ENCODE results near the gene MIPEP.

MIPEP gene

DNA sequence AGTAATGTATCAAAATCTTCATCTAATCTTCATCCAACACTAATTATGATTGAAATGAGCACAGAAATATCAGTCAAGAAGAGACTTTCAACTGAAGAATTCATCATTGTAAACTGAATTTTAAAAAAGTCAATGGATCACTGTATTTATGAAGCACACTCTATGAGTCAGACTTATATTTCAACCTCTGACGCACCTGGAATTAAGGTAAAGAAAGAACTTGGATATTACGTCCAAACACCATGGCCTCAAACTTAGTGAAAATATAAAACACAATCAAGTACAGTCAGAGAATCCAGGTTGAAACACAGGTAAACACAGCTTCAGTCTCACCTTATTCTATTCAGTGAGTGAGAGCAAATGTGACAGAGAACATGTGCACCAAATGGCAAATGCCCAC is 39.5 kb downstream of the MIPEP start:
- DNase-seq = no peak

- no peak for DNase-seq
Measured at GRCh38 chr13:23848646-23849141, 40.5 kb downstream of the MIPEP start.

- no peak for DNase-seq
Measured at GRCh38 chr13:23848019-23848418, 41.2 kb downstream of the MIPEP start.

DNA sequence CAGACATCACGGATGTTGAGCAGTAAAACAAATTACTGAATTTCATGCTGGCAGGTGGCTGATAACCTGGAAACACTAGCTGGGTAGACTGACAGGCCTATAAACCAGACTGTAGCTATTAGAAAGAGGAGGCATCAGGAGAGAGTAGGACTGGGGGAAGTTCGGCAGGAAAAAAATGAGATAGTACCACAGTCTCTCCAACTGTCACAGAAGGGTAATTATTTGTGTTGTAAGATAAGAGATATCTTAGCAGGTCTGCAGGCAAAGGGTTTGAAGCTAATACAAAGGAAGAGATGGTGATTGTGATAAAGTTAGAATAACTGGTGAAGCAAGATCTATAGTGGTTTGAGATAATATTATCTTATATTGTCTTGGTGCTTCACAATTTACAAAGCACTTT is 41.7 kb downstream of the MIPEP start:
- DNase-seq = peak; percentile 19

DNA sequence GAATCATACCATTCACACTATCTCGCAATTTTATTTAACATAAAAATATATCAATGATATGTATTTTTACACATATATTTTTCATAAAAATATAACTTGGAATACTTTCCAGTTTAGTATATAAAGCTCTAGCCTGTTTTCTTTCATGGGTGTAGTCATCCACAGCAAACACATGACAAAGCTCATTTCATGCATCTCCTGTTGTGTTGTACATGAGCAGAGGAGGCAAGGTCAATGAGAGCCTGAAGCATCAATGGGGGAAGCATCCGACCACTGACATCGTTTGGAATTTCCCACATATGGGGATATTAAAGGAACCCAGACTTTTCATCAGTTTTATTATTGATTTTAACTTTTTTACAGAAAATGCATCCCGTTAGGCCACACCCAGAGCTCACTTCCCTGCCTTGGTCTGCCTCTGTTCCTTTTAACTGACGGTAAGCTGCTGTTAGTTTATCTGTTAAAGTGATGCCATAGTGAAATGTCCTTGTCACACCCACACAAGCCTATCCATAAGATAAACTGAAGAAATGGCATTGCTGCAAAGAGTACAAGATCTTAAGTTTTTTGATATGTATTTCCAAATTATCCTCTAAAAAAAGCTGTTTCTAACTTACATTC is 44.0 kb downstream of the MIPEP start:
- no peak for DNase-seq

DNA sequence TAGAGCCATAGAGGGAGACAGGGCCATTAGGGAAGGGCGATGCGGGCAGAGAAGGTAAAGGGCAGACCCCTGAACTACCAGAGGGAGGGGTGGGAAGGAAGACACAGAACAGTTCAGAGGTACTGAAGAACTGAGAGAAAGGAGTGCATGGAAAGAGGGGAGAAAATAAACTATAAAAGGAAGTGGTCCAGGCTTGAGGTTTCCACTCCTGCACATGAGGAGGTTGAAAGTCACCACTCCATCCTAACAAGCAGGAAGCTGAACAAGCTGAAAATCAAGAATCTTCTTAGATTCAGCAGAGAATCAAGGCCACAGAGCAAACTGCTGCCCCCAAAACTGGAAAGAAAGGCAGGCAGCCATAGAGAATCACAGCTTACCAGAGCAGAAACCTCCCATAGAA is 45.1 kb downstream of the MIPEP start:
- DNase-seq = no peak

DNA sequence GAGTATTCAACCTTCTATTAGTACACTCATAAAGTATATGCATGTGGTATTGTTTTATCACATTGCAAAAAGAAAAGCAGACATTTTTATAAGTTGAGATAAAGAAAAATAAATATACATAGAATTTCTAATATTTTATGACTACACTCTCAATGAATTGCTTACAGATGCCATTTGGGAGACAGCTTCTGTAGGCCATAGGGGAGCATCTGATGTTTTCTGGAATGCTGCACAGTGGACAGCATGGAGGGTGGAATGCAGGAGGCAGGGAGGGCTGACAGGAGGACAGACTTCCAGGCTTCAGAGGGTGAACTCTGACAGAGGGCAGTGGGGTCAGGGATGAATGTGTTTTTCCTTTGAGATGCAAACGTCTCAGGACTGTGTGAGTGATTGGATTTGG is 45.8 kb downstream of the MIPEP start:
- DNase-seq = no peak

DNA sequence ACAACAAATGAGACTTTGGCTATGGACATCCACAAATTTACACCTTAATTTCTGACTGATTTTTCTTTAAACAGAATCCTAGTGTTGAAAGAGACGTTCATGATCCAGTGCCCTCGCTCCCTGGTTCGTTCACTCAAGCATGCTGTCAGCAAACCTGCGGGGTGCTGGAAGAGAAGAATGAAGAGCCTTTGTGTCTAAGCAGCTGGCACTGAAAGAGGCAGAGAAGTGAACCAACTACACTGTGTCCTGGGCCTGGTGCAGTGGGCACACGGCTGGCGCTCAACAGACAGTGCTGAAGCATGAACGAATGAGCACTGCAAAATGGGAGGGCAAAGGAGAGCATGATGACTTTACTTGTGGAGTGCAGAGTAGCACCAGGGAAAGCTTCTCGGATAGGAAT is 46.8 kb downstream of the MIPEP start:
- no peak for DNase-seq

DNA sequence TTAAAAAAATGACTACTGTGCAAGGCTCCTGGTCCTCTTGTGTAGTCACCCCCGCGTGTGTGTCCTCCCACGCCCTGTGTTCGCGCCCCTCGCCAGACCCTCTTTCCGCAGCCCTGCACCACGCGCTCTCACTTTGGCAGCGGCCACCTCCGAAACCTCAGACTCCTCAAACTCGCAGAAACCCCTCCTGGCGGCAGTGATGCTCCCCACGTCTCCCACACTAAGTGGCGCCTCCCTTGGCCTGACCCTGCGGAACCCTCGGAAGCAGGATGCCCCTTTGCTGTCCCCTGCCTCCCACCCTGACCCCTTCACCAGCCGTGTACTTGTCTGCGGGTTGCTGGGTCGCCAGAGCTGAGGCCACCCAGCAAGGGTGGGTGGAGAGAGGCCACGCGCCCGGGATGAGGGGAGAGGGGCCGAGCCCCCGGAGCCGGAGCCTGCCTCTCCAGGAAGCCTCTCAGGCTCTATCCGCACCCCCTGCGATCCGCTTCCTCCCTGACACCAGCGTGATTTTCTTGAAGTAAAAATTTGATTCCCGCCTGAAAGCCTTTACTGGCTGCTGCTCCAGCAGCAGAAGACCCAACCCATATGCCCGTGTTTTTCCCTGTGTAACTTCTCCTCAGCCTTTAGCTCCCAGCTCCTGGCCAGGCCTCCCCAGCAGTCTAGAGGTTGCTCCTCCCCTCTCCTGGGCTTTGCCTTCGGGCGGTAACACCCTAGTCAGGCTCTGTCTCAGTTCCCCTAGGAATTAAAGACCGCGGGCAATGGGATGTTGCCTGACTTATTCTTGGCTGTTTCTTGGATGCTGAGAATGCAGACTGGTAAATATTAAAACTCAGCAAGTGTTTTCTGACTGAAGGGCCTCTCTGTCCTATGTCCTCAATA is 55.2 kb downstream of the MIPEP start:
- DNase-seq = no peak

DNA sequence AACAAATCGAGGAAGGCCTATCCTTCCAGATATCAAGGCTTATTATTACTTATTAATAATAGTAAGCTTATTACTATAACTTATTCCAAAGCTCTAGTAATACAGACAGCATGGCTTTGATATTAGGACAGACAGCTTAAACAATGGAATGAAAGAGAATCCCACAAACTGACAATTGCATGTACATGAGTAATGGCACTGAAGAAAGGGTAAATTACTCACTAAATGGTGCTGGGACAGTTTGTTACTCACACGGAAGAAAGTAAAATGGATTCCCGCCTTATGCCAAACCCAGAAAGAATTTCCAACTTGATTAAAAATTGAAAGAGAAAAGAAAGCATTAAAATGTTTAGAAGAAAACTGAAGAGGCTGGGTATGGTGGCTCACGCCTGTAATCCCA is 60.3 kb downstream of the MIPEP start:
- no peak for DNase-seq

DNA sequence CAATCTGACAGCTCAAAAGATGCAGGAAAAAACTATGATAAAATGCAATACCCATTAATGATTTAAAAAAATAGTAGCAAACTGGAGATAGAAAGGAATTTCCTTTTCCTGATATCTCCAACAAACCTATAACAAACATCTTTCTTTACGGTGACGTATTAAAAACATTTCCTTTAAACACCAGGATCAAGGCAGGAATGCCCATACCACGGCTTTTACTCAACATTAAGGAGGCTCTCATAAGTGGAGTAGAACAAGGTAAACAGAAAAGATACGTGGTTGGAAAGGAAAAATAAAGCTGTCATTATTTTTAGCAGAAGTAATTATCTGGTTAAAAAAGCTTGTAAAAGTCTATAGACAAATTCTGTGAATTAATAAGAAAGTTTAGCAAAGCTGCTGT is 61.1 kb downstream of the MIPEP start:
- no peak for DNase-seq

GRCh38 chr13:23825179-23825578 is 64.0 kb downstream of the MIPEP start:
- no peak for DNase-seq

GRCh38 chr13:23824371-23824770 is 64.8 kb downstream of the MIPEP start:
- no peak for DNase-seq

DNA sequence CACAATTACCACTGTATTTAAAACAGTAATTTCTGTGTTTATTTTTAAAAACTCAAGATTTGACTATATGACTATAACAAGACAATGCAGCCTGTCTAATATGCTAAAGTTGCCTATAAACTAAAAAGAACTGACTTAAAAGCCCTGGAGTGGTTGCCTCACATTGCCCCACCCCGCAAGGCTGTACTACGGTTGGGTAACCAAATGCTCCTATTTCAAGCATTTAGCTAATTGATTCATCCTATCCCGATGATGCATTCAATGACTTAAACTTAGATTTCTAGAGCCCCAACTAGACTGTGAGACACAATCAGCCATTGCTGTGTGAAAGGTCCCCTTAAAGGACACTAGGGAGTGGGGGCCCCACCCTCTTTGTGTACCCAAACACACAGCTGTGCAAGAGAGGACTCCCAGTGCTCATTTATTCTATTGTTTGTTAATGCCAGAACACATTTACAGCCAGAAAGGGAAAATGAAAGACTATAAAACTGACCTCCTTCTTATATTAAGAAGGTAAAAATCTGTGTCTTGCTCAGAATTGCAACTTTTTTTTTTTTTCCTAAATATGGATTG is 66.9 kb downstream of the MIPEP start:
- DNase-seq = no peak

DNA sequence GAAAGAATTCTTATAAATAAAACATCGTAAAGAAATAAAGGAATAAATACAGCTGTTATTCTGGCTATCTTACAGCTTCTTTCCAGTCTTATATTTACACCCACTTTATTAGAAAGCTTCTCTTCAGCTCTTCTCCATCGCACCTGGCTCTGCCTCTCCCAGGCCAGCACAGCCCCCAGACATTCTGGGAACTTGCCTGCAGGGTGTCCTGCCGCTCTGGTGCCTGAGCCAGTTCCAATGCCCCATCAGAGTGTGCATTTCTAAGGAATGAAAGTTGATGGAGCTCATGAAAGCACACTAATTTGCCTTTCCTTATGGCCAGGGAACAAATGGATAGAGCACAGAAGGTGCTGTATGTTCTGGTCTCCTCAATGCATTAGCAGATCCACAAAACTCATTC is 68.7 kb downstream of the MIPEP start:
- DNase-seq = no peak

GRCh38 chr13:23817830-23818229 is 71.4 kb downstream of the MIPEP start:
- no peak for DNase-seq

- DNase-seq = no peak
Measured at GRCh38 chr13:23817136-23817535, 72.1 kb downstream of the MIPEP start.

DNA sequence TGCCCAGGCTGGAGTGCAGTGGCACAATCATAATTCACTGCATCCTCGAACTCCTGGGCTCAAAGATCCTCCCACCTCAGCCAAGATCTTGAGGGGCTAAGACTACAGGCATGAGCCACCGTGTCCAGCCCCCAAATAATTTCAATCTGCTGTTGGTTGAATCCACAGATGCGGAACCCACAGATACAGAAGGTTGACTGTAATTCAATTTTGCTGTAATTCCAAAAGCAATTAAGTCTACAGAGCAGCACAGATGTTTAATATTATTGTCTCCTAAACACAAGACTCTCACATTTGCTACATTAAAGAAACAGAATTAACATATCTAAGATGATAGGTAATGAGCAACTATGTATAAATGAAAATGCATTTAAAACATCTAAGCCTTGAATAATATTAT is 75.6 kb downstream of the MIPEP start:
- DNase-seq = no peak

DNA sequence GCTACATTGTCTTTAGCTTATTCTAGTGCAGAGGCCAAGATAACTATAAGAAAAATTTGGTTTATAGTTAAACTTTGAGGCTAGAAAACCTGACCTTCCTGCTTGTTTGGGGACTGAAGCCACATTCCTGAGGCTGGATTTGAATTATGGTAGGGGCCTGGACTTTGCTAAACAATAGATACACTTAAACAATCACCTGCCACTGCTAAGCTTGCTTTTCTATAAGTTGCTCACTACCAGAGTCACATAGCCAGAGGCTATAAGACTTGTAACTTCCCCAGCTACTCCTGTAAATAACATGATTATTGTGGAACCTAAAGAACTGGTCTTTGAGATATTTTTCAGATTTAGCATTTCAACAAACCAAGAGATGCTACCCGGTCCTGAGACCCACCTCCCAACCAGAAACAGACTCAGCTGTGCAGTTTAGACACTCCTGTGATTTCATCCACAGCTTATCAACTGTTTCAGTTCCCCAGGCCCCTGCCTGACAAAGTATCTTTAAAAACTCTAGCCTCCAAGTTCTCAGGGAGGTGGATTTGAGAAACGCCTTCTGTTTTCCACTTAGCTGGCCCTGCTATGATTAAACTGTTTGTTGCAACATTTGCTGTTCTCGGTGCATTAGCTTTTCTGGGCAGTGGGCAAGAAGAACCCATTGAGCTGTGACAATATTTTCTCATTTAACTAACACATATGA is 77.7 kb downstream of the MIPEP start:
- no peak for DNase-seq

DNA sequence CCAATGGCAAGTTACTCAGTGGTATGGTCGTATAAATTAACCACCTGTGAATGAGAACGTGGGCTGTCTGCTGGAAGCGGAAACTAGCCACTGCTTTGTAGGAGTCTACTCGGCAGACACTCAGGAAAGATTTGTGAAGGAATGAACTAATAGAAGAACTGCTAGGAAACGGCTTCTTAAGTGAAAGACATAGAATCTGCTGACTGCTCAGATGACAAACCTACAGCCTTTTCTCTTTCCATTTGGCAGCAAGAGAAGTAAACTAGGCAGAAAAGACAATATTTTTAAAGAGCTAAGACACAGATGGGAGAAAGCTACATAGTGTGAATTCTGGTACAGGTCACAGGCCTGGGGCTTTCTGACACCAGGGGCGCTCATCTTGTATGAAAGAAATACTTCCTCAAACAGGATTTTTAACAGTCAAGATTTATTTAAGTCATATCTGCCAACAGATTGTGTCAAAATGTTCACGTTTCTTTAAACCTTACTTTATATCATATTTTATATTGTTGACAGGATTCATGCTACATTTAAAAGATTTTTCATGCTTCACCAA is 78.4 kb downstream of the MIPEP start:
- peak; percentile 14 for DNase-seq

GRCh38 chr13:23808803-23809202 is 80.4 kb downstream of the MIPEP start:
- DNase-seq = no peak

GRCh38 chr13:23806874-23807526 is 82.2 kb downstream of the MIPEP start:
- DNase-seq = no peak

GRCh38 chr13:23805821-23806220 is 83.4 kb downstream of the MIPEP start:
- no peak for DNase-seq

All from OCI-M1 (cell line).